ENCODE measurements around the gene PCDHGA10.

GRCh38 chr5:141393267-141393666, 19.5 kb upstream of the PCDHGA10 start:
- TF ChIP-seq IRF3 (IDR thresholded peaks at IDR 0.05; ENCODE audit: low read depth, low read length) (no peak), CTCF (IDR thresholded peaks at IDR 0.05) (no peak), SIN3A (IDR thresholded peaks at IDR 0.05; ENCODE audit: borderline replicate concordance, low read depth, low read length) (no peak)

Data from SK-N-SH (cell line).